Cardiac fibroblast (primary cell): ENCODE data around the gene PXMP4.

Source experiments
- DNase-seq, 2 donors: peaks; one replicate each; pipeline versions ENCODE4 v3.0.0 to v3.0.0-alpha.2; 2010; ENCODE audit warnings: low read depth in 2 of 2
- H3K4me3 ChIP-seq, 2 donors: replicated peaks in 1 of 2; 1 replicate in 1 of 2; 2 replicates in 1 of 2; pipeline ENCODE4 v1.5.1; 2011; ENCODE audit warnings: low read depth in 2 of 2, low read length in 2 of 2, mild to moderate bottlenecking in 2 of 2, moderate library complexity in 1 of 2
- TF ChIP-seq, protein P1 (sequence below): IDR thresholded peaks from one replicate; pipeline ENCODE4 v1.5.1; 2011; ENCODE audit warnings: low read depth, mild to moderate bottlenecking, low read length, inconsistent platforms

Gene PXMP4

DNA sequence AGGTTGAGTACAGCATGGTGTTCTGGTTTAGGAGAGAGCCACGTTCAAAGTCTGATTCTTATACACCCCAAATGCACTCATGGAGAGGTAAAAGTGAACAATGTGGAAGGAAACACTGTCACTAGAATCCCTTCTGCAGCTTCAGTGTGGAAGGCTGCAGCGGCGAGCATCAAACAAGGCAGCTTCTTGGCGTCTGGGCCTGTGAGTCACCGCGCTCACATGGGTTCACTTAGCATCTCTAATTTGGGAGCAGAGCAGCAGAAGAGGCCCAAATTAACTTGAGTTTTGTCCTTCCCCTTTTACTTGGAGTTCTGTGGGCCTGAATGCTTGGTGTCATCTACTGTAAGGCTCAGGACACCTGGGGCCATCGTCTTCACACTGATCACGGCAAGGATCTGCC is 23.0 kb downstream of the PXMP4 start:
- DNase-seq = peak; percentile 48 to 74
- no peak overlapping the region for H3K4me3 ChIP-seq
- TF ChIP-seq, protein P1, sequence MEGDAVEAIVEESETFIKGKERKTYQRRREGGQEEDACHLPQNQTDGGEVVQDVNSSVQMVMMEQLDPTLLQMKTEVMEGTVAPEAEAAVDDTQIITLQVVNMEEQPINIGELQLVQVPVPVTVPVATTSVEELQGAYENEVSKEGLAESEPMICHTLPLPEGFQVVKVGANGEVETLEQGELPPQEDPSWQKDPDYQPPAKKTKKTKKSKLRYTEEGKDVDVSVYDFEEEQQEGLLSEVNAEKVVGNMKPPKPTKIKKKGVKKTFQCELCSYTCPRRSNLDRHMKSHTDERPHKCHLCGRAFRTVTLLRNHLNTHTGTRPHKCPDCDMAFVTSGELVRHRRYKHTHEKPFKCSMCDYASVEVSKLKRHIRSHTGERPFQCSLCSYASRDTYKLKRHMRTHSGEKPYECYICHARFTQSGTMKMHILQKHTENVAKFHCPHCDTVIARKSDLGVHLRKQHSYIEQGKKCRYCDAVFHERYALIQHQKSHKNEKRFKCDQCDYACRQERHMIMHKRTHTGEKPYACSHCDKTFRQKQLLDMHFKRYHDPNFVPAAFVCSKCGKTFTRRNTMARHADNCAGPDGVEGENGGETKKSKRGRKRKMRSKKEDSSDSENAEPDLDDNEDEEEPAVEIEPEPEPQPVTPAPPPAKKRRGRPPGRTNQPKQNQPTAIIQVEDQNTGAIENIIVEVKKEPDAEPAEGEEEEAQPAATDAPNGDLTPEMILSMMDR = no peak

DNA sequence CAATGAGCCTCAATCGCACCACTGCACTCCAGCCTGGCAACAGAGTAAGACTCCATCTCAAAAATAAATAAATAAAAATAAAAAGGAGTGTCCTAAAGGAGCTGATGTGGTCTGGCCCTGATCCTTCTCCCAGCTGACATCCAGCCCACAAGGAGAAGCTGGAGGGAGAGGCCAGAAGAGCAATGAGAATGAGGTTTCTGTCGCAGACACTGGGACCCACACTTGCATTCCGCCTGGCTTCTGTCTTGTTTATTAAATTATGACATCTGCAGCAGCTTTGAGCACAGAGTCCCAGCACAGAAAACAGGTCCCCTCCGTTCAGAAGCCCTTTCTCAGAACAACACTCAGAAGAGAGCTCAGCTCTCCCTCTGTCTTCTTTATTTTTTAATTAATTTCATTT is 23.7 kb downstream of the PXMP4 start:
- no peak for DNase-seq
- TF ChIP-seq, protein P1 = no peak
- H3K4me3 ChIP-seq = no peak overlapping the region

DNA sequence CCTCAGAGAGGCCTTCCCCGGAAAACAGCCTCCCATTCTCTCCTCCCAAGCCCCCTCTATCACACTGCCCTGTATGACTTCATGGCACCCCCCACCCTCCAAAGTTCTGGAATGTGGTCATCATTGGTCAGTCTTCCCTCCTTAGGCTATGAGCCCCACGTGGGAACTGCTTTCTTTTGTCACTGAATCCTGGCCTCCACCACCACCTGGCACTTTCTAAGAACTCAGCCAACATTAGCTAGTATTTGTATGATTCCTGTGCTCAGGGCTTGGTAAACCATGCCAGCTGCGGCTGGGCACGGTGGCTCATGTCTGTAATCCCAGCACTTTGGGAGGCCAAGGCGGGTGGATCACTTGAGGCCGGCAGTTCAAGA is 25.5 kb downstream of the PXMP4 start:
- no peak overlapping the region for H3K4me3 ChIP-seq
- no peak for DNase-seq
- TF ChIP-seq, protein P1 = no peak

DNA sequence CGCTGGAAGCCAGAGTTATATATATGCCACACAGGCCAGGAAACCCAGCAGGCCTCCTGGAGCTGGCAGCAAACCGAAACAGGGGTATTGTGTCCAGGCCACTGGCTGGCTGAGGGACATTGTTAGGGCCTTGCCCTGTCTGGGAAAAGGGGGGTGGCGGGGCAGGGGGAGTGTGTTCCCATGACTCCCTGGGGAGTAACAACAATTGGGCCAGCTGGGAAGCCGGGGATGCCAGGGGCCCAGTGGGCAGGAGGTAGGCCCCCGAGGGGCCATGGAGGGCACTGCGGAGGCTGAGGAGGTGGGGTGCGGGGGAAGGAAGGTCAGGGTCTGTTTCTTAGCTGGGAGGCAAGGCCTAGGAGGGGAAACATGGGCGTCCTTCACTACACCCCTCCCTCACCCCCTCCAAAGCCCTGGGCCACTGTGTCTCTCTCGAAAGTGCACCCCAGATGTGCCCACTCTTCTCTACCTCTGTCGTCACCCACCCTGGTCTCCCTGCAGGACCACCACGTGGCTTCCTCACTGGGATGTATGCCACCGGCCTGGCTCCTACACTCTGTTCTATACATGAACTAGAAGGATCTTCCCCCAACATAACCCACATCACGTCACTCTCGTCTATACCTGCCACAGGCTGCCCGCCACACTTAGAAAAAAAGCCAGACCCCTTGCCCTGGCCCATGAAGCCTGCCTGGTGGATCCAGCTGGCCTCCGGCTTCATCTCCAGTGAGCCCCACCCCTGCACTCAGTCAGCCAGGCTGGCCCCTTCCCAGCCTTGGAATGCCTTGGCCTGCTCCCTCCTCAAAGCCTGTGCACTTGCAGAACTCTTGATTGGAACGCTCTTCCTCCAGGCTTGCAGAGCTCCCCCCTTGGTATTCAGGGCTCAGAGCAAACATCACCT is 26.1 kb downstream of the PXMP4 start:
- TF ChIP-seq, protein P1 = no peak
- DNase-seq = peak in 1 of 2 donors; percentile 20
- H3K4me3 ChIP-seq = no peak overlapping the region

DNA sequence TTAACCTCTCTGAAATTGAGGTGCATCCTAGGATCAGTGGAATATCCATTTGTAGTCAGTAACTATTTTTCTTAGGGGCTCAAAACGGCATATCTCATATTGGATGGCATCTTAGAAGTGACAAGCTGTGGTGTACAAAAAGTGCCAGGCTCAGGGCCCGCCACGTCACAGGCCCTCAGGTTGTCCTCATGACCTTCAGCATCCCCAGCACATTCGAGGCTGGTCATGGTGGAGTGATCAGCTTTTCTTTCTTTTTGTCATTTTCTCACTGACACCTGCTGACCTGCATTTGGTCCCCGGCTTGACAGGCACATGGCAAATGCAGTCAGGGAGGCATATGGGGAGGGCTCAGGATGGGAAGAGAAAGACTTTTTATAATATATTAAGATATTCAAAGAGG is 26.8 kb downstream of the PXMP4 start:
- no peak overlapping the region for H3K4me3 ChIP-seq
- no peak for DNase-seq
- TF ChIP-seq, protein P1 = no peak

DNA sequence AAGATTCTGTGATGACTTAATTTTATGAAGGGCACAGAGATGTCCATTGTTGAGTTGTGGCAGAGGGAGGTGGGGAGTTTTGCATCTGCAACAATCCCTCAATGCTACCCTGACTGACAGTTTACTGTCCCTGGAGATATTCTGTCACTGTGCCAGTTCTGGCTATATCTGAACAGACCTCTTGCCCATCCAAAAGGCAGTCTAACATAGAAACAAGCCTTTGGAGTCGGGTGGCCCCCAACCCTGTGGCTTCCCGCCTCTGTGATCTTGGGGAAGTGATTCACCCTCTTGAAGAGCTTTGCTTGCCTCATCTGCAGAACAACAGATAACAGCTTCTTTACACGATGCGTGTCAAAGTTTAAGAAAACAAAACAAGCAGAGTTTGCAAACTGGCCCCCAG is 30.1 kb downstream of the PXMP4 start:
- no peak overlapping the region for H3K4me3 ChIP-seq
- TF ChIP-seq, protein P1 = no peak
- peak; percentile 65 to 77 for DNase-seq
